ENCODE results near the gene SLC44A2.

GRCh38 chr19:10582091-10582490 is 43.3 kb upstream of the SLC44A2 start:
- TF ChIP-seq ZNF677 (tag by site-specific recombination; IDR thresholded peaks at IDR 0.05) (no peak), CTCF (tag by site-specific recombination; IDR thresholded peaks at IDR 0.05) (no peak), ZNF121 (tag by site-specific recombination; IDR thresholded peaks at IDR 0.05) (no peak)
